RCC 7860 (cell line): ENCODE data around the gene RASGRF1.

Experiments
- DNase-seq: peaks from one replicate; pipeline ENCODE4 v3.0.0-alpha.2; 2015; ENCODE audit warnings: low spot score
- FAIRE-seq: peaks from 2 replicates; lab custom pipeline; 2012; peaks lifted over from hg19 to GRCh38; lab: Jason Lieb, UNC

Gene RASGRF1

GRCh38 chr15:79102595-79102994 is 12.0 kb upstream of the RASGRF1 start:
- no peak for FAIRE-seq
- DNase-seq, result no peak

- no peak for DNase-seq
- FAIRE-seq, result no peak
Measured at GRCh38 chr15:79101866-79102581, 11.4 kb upstream of the RASGRF1 start.

GRCh38 chr15:79099692-79100091 is 9.1 kb upstream of the RASGRF1 start:
- FAIRE-seq, result no peak
- no peak for DNase-seq

GRCh38 chr15:79094611-79095021 is 4.0 kb upstream of the RASGRF1 start:
- no peak for FAIRE-seq
- DNase-seq, result no peak

GRCh38 chr15:79093352-79093935 is 2.9 kb upstream of the RASGRF1 start:
- FAIRE-seq, result no peak
- DNase-seq, result no peak

- no peak for FAIRE-seq
Measured at GRCh38 chr15:79092382-79092781, 1.8 kb upstream of the RASGRF1 start.

GRCh38 chr15:79091204-79091867 is 756 bp upstream of the RASGRF1 start:
- DNase-seq (no peak), FAIRE-seq (no peak)

More at GRCh38 chr15:79092382-79092781, 1.8 kb upstream of the RASGRF1 start:
- no peak for DNase-seq

- DNase-seq (no peak), FAIRE-seq (no peak)
Measured at GRCh38 chr15:79089890-79090486, 592 bp downstream of the RASGRF1 start.

GRCh38 chr15:79089331-79089889 is 1.2 kb downstream of the RASGRF1 start:
- FAIRE-seq, result no peak
- DNase-seq, result no peak

GRCh38 chr15:79088426-79089205 is 2.0 kb downstream of the RASGRF1 start:
- no peak for DNase-seq
- no peak for FAIRE-seq

GRCh38 chr15:79086814-79087213 is 3.8 kb downstream of the RASGRF1 start:
- FAIRE-seq, result no peak

GRCh38 chr15:79084308-79084968 is 6.1 kb downstream of the RASGRF1 start:
- no peak for DNase-seq
- FAIRE-seq, result no peak

More at GRCh38 chr15:79086814-79087213, 3.8 kb downstream of the RASGRF1 start:
- no peak for DNase-seq

- FAIRE-seq (no peak), DNase-seq (no peak)
Measured at GRCh38 chr15:79083154-79083553, 7.4 kb downstream of the RASGRF1 start.

GRCh38 chr15:79082363-79083070 is 8.1 kb downstream of the RASGRF1 start:
- FAIRE-seq (no peak), DNase-seq (no peak)

- no peak for DNase-seq
- no peak for FAIRE-seq
Measured at GRCh38 chr15:79078763-79079410, 11.7 kb downstream of the RASGRF1 start.

GRCh38 chr15:79078003-79078402 is 12.6 kb downstream of the RASGRF1 start:
- FAIRE-seq (no peak), DNase-seq (no peak)

GRCh38 chr15:79076661-79077060 is 13.9 kb downstream of the RASGRF1 start:
- FAIRE-seq, result no peak

GRCh38 chr15:79075256-79075655 is 15.3 kb downstream of the RASGRF1 start:
- FAIRE-seq (no peak), DNase-seq (no peak)

More at GRCh38 chr15:79076661-79077060, 13.9 kb downstream of the RASGRF1 start:
- no peak for DNase-seq

GRCh38 chr15:79073336-79073735 is 17.2 kb downstream of the RASGRF1 start:
- DNase-seq (no peak), FAIRE-seq (no peak)
